Measurements from ENCODE around the gene RPP25L. TPM values are rescaled to one million over a fixed set of nuclear protein-coding genes. Genes with fewer than 3 reads are reported as not detected.
A peak's percentile ranks its signal among the peaks of the same experiment; 100 is the strongest.

RPP25L gene
- total and polyA plus RNA-seq, 2 experiments from 2014 or later, result 16.4 to 25.1 TPM

- Histone ChIP-seq H3K4me1 (ENCODE audit: insufficient read depth) (peaks cover 30% of the 10 kb centered on the region), H3K4me2 (peak overlapping the region; percentile 71)
Measured at GRCh38 chr9:34585946-34586669, 25.8 kb downstream of the RPP25L start.

GRCh38 chr9:34584970-34585369 lies 26.9 kb downstream of the RPP25L start:
- H3K4me2 ChIP-seq, result no peak overlapping the region; the same call in 1 of the 2 replicates
- Mint-ChIP-seq H3K27ac (no peak overlapping the region), H3K4me3 (no peak overlapping the region), H3K36me3 (ENCODE audit: low read depth) (no peaks in the 10 kb centered on the region; the same call in 2 of the 3 replicates), H3K27me3 (ENCODE audit: insufficient read depth, low read depth, poor library complexity) (peaks cover 78% of the 10 kb centered on the region), H3K9me3 (peaks cover 3% of the 10 kb centered on the region; the same call in 1 of the 3 replicates), H3K4me1 (peaks cover 39% of the 10 kb centered on the region)
- no peak overlapping the region for H2AFZ ChIP-seq
- peaks cover 6% of the 10 kb centered on the region for H4K20me1 ChIP-seq (replicated peaks; ENCODE audit: insufficient read depth)
- no peaks in the 10 kb centered on the region for H3K9me2 ChIP-seq (ENCODE audit: insufficient read depth)
- H3K4me1 ChIP-seq (ENCODE audit: insufficient read depth), result peaks cover 31% of the 10 kb centered on the region
- DNase-seq (ENCODE audit: low spot score) (no peak), ATAC-seq (no peak)
- no peak overlapping the region for H3K27ac ChIP-seq (ENCODE audit: low read depth)
- H3K79me2 ChIP-seq (replicated peaks; ENCODE audit: insufficient read depth), result no peaks in the 10 kb centered on the region
- no peaks in the 10 kb centered on the region for H3K36me3 ChIP-seq (ENCODE audit: insufficient read depth)
- peaks cover 100% of the 10 kb centered on the region for H3K27me3 ChIP-seq (ENCODE audit: insufficient read depth)
- H3K4me3 ChIP-seq, result no peak overlapping the region
- no peaks in the 10 kb centered on the region; the same call in 1 of the 2 replicates for H3F3A ChIP-seq (replicated peaks; ENCODE audit: low read depth)
- TF ChIP-seq ZNF462 (CRISPR knock-in tag; IDR thresholded peaks at IDR 0.05) (no peak), NANOG (IDR thresholded peaks at IDR 0.05; ENCODE audit: borderline replicate concordance) (no peak), ETS1 (IDR thresholded peaks at IDR 0.05) (no peak), EZH2 (IDR thresholded peaks at IDR 0.05; ENCODE audit: low read depth, unreplicated experiment) (no peak), ZNF331 (CRISPR knock-in tag; IDR thresholded peaks at IDR 0.05; ENCODE audit: low read depth) (no peak), REST (IDR thresholded peaks at IDR 0.05; ENCODE audit: unreplicated experiment) (no peak), POLR2AphosphoS5 (IDR thresholded peaks at IDR 0.05; ENCODE audit: low read depth) (no peak), CREB1 (CRISPR knock-in tag; IDR thresholded peaks at IDR 0.05; ENCODE audit: low read depth) (no peak), JUNB (IDR thresholded peaks at IDR 0.05; ENCODE audit: unreplicated experiment) (no peak), ZNF114 (CRISPR knock-in tag; IDR thresholded peaks at IDR 0.05) (no peak)

More at GRCh38 chr9:34585946-34586669, 25.8 kb downstream of the RPP25L start:
- no peak overlapping the region for H3K27ac ChIP-seq (ENCODE audit: low read depth)
- no peaks in the 10 kb centered on the region for H3K79me2 ChIP-seq (replicated peaks; ENCODE audit: insufficient read depth)
- H3K9me3 Mint-ChIP-seq, result peaks cover 3% of the 10 kb centered on the region; the same call in 1 of the 3 replicates
- H3K27me3 ChIP-seq (ENCODE audit: insufficient read depth), result peaks cover 100% of the 10 kb centered on the region
- H2AFZ ChIP-seq, result no peak overlapping the region
- H4K20me1 ChIP-seq (replicated peaks; ENCODE audit: insufficient read depth), result peaks cover 6% of the 10 kb centered on the region
- no peak for DNase-seq (ENCODE audit: low spot score)
- ATAC-seq, result peak; percentile 5
- peaks cover 28% of the 10 kb centered on the region for H3K4me1 Mint-ChIP-seq
- H3K4me3 Mint-ChIP-seq, result peak overlapping the region; percentile 31; the same call in 1 of the 3 replicates
- no peaks in the 10 kb centered on the region for H3K9me2 ChIP-seq (ENCODE audit: insufficient read depth)
- peak overlapping the region; percentile 30; the same call in 1 of the 2 replicates for H3K4me3 ChIP-seq
- H3K36me3 Mint-ChIP-seq (ENCODE audit: low read depth), result no peaks in the 10 kb centered on the region; the same call in 2 of the 3 replicates
- no peak overlapping the region for H3K27ac Mint-ChIP-seq
- no peaks in the 10 kb centered on the region for H3K36me3 ChIP-seq (ENCODE audit: insufficient read depth)
- H3K27me3 Mint-ChIP-seq (ENCODE audit: insufficient read depth, low read depth, poor library complexity), result peaks cover 78% of the 10 kb centered on the region
- TF ChIP-seq EZH2 (IDR thresholded peaks at IDR 0.05; ENCODE audit: low read depth, unreplicated experiment), result peak; percentile 16
- TF ChIP-seq ZNF114 (CRISPR knock-in tag; IDR thresholded peaks at IDR 0.05), result no peak
- H3F3A ChIP-seq (replicated peaks; ENCODE audit: low read depth), result no peaks in the 10 kb centered on the region
